ENCODE results near the gene GOLGA6D.

DNA sequence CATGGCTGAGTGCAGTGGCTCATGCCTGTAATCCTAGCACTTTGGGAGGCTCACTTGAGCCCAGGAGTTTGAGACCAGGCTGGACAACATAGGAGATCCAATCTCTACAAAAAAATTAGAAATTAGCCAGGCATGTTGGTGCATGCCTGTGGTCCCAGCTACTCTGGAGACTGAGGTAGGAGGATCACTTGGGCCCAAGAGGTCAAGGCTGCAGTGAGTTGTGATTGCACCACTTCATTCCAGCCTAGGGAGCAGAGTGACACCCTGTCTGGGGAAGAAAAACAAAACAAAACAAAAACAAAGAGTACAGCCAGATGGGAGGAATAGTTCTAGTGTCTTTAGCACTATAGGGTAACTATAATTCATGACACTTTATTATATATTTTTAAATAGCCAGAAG lies 27.1 kb downstream of the GOLGA6D start:
- TF ChIP-seq CTCF (IDR thresholded peaks at IDR 0.05): no peak
- TF ChIP-seq POLR2A (IDR thresholded peaks at IDR 0.05): no peak

Measured in uterus (tissue), 2 donors.